Measurements from ENCODE around the gene ADD3.

DNA sequence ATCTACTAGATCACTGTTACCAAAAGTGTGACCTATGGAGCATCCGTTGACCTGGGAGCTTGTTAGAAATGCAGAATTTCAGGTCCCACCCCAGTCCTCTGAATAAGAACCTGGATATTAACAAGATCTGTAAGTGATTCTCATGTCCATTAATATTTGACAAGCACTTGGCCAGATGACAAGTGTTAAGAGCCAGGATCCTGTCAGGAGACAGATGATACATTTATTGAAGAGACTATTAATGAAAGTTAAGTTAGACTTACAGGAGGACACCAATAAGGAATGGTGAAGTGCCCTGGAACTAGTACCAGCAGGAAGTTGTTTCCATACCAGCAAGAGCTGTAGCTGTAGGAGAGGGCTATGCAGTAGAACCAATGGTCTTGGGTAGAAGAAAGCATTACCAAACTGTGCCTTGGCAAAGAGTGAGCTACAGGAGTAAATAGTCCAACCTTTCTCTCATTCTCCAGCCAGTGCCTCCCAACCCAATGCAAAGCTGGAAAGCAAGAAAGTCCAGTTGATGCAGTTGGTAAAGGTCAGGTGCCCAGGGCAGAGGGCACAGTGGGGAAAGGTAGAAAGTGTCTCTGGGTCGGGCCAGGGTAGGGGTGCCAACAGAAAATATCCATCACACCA lies 35.3 kb upstream of the ADD3 start:
- TF ChIP-seq, protein P1, sequence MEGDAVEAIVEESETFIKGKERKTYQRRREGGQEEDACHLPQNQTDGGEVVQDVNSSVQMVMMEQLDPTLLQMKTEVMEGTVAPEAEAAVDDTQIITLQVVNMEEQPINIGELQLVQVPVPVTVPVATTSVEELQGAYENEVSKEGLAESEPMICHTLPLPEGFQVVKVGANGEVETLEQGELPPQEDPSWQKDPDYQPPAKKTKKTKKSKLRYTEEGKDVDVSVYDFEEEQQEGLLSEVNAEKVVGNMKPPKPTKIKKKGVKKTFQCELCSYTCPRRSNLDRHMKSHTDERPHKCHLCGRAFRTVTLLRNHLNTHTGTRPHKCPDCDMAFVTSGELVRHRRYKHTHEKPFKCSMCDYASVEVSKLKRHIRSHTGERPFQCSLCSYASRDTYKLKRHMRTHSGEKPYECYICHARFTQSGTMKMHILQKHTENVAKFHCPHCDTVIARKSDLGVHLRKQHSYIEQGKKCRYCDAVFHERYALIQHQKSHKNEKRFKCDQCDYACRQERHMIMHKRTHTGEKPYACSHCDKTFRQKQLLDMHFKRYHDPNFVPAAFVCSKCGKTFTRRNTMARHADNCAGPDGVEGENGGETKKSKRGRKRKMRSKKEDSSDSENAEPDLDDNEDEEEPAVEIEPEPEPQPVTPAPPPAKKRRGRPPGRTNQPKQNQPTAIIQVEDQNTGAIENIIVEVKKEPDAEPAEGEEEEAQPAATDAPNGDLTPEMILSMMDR (optimal IDR thresholded peaks at IDR 0.05 in 1 of 3, IDR thresholded peaks at IDR 0.05 in 1 of 3, conservative IDR thresholded peaks at IDR 0.05 in 1 of 3; ENCODE audit: extremely low read depth in 1 of 3, insufficient read depth in 2 of 3, low read length in 3 of 3), result no peak
- TF ChIP-seq EZH2 (IDR thresholded peaks at IDR 0.05; ENCODE audit: low read length), result no peak

All from keratinocyte (primary cell).